Activated naive CD8-positive, alpha-beta T cell treated with anti-CD3 and anti-CD28 coated beads, Interleukin-2, amount 10 ng/mL, durations not matched to agents 7 days and 5 days (primary cell): ENCODE results near the gene PDIA4. TPM values are rescaled to one million over a fixed set of nuclear protein-coding genes. Genes with fewer than 3 reads are reported as not detected.

Experiments
- ATAC-seq: fragments of 150-1000 bp; cut with Tn5 transposase; one replicate; pipeline ENCODE4 v1.10.0; 2021; ENCODE audit warnings: low read depth, moderate library complexity
- POLR2A ChIA-PET: fragments of 350-600 bp; sonication (Branson Sonifier 250); formaldehyde crosslinking; loops from one replicate; lab custom pipeline; 2021; ENCODE audit warnings: antibody characterized with exemption; lab: Charles Lee
- DNase-seq: peaks from one replicate; pipeline ENCODE4 v3.0.0; 2021
- H3K27ac Mint-ChIP-seq: one replicate; pipeline ENCODE4 v1.8.0; 2022; ENCODE audit warnings: mild to moderate bottlenecking, mixed read lengths
- H3K27me3 Mint-ChIP-seq: one replicate; pipeline ENCODE4 v1.8.0; 2022; ENCODE audit warnings: mild to moderate bottlenecking, moderate library complexity, mixed read lengths
- H3K36me3 Mint-ChIP-seq: one replicate; pipeline ENCODE4 v1.8.0; 2021; ENCODE audit warnings: mild to moderate bottlenecking, mixed read lengths
- H3K4me1 Mint-ChIP-seq: one replicate; pipeline ENCODE4 v1.8.0; 2021; ENCODE audit warnings: mixed read lengths
- H3K4me3 Mint-ChIP-seq: one replicate; pipeline ENCODE4 v1.8.0; 2022; ENCODE audit warnings: mild to moderate bottlenecking, moderate library complexity, mixed read lengths
- H3K9me3 Mint-ChIP-seq: one replicate; pipeline ENCODE4 v1.8.0; 2021; ENCODE audit warnings: mixed read lengths
- total RNA-seq, 2 experiments: library from RNA; stranded (reverse); gene quantifications; one replicate each; pipeline ENCODE4 v1.2.3, GENCODE V29; 2021

PDIA4 gene
- total RNA-seq, 2 experiments from 2014 or later = 56.6 to 56.8 TPM

DNA sequence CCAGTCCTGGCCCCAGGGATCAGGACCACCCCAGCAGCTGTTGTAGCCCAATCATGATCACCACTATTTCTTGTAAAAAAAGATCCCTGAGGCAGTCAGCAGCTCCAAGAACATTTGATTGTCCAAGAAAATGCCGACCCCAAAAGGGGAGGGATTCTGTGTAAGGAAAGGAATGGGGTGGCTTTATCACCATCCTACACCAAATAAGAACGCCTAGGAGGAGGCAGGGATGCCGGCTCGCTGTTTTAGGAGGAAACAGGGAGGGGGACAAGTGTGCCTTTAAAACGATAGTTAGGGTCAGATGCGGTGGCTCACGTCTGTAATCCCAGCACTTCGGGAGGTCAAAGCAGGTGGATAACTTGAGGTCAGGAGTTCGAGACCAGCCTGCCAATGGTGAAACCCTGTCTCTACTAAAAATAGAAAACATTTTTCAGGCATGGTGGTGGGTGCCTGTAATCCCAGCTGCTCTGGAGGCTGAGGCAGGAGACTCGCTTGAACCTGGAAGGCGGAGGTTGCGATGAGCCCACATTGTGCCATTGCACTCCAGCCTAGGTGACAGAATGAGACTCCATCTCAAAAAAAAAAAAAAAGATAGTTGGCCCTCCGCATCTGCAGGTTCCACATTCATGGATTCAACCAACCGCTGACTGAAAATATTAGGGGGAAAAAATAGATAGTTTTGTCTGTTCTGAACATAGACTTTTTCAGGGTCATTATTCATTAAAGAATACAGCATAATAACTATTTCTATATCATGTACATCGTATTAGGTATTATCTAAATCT lies 63.6 kb downstream of the PDIA4 start:
- Mint-ChIP-seq H3K27me3 (no peaks in the 10 kb centered on the region), H3K4me3 (peak overlapping the region; percentile 90), H3K9me3 (no peaks in the 10 kb centered on the region), H3K36me3 (no peaks in the 10 kb centered on the region), H3K27ac (no peak overlapping the region), H3K4me1 (peaks cover 19% of the 10 kb centered on the region)
- ATAC-seq = no peak
- POLR2A ChIA-PET = interaction anchor here (1.0 to 1.8 kb wide), 3 partner anchors 23 to 266 kb away, joined by 3 to 8 read pairs (median 4); partner anchors contain the start of gene CUL1
- DNase-seq = no peak

DNA sequence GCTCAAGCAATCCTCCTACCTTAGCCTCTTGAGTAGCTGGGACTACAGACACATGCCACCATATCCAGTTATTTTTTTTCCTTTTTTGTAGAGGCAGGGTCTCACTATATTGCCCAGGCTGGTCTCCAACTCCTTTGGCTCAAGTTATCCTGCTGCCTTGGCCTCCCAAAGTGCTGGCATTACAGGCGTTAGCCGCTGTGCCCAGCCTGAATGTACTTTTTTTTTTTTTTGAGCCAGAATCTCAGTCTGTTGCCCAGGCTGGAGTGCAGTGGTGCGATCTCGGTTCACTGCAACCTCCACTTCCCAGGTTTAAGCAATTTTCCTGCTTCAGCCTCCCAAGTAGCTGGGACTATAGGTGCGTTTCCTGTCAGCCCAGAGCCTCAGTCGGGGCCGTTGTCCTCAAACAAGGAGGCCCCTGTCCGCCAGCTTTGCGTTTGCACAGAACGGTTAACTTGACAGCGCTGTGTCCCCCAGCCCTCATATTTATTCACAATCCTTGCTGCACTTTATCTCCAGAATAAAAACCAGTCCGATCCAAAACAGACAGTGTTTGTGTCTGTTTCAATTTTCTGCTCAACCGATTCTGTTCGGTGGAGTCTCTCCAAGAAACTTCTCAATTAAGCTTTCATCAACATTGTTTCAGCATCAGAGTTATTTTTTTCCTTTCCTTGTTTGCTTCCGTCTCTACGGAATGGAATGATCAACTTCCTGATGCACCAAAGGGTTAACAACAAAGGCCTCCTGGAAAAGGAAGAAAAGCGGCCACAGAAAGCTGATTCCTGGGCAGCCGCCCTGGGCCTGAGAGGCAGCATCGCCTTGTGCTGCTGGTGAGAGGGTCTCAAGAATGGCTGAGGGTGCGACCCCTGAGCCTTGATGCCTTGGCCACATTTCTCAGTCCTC lies 64.5 kb downstream of the PDIA4 start:
- Mint-ChIP-seq H3K36me3 (no peaks in the 10 kb centered on the region), H3K9me3 (no peaks in the 10 kb centered on the region), H3K4me1 (peaks cover 19% of the 10 kb centered on the region), H3K4me3 (peak overlapping the region; percentile 90), H3K27ac (peak overlapping the region; percentile 85), H3K27me3 (no peaks in the 10 kb centered on the region)
- POLR2A ChIA-PET = interaction anchor here (0.7 to 1.8 kb wide), 5 partner anchors 22 to 265 kb away, joined by 3 to 8 read pairs (median 3); partner anchors contain the start of genes CUL1 and EZH2
- no peak for ATAC-seq
- DNase-seq = no peak

GRCh38 chr7:148962823-148963582 lies 65.3 kb downstream of the PDIA4 start:
- POLR2A ChIA-PET = interaction anchor here (0.7 to 1.8 kb wide), 5 partner anchors 20 to 265 kb away, joined by 3 to 8 read pairs (median 4); partner anchors contain the start of genes CUL1 and EZH2
- ATAC-seq (peak; percentile 59), DNase-seq (peak; percentile 60)
- Mint-ChIP-seq H3K4me1 (peaks cover 19% of the 10 kb centered on the region), H3K27ac (peak overlapping the region; percentile 85), H3K27me3 (no peaks in the 10 kb centered on the region), H3K36me3 (no peaks in the 10 kb centered on the region), H3K4me3 (peak overlapping the region; percentile 90), H3K9me3 (no peaks in the 10 kb centered on the region)

DNA sequence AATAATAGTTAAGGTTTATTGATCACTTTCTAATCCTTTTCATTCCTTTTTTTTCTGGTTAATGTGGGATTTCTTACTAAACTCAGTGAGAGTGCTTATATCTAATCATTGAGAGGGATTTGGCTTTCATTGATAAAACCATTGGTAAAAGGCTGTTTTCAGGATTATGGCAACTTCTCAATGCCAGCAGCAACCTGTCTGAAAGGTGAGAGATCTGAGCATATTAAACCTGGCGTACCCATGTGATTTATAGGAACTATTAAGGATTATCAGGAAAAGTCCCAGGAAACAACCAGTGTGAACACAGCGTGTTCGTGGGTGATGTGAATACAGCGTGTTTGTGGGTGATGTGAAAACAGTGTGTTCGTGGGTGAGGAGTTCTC lies 65.9 kb downstream of the PDIA4 start:
- POLR2A ChIA-PET = interaction anchor here (1.0 to 1.1 kb wide), 2 partner anchors 21 to 79 kb away, joined by 3 to 5 read pairs; partner anchors contain the start of gene EZH2
- H3K36me3 Mint-ChIP-seq = no peaks in the 10 kb centered on the region
- H3K27me3 Mint-ChIP-seq = no peaks in the 10 kb centered on the region
- ATAC-seq (no peak), DNase-seq (no peak)
- H3K27ac Mint-ChIP-seq = peak overlapping the region; percentile 85
- peak overlapping the region; percentile 90 for H3K4me3 Mint-ChIP-seq
- H3K4me1 Mint-ChIP-seq = peaks cover 19% of the 10 kb centered on the region
- H3K9me3 Mint-ChIP-seq = no peaks in the 10 kb centered on the region

GRCh38 chr7:148959726-148960125 lies 68.6 kb downstream of the PDIA4 start:
- DNase-seq = no peak
- H3K4me1 Mint-ChIP-seq = peaks cover 15% of the 10 kb centered on the region
- POLR2A ChIA-PET = no interaction called here
- no peak overlapping the region for H3K4me3 Mint-ChIP-seq
- no peaks in the 10 kb centered on the region for H3K36me3 Mint-ChIP-seq
- peaks cover 2% of the 10 kb centered on the region for H3K27me3 Mint-ChIP-seq
- H3K9me3 Mint-ChIP-seq = no peaks in the 10 kb centered on the region
- ATAC-seq = no peak
- H3K27ac Mint-ChIP-seq = no peak overlapping the region

DNA sequence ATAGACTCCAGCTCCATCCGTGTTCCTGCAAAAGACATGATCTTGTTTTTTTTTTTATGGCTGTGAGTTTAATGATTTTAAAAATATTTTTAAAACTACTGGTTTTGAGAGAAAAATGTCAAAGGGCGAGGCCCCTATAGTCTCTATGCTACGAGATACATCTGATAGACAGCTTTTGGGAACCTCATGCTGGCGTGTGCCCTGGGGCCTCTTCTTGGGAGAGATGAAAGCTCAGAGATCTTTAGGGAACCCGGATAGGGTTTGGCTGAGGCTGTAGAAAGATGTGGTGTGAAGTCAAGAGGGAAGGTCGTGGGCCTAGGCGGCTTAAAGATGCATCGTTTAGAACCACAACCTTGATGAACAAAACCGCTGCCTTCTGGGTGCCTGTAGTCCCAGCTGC lies 70.2 kb downstream of the PDIA4 start:
- no peaks in the 10 kb centered on the region for H3K9me3 Mint-ChIP-seq
- H3K4me1 Mint-ChIP-seq = peaks cover 4% of the 10 kb centered on the region
- H3K27me3 Mint-ChIP-seq = peaks cover 2% of the 10 kb centered on the region
- no peak for ATAC-seq
- no peak overlapping the region for H3K4me3 Mint-ChIP-seq
- DNase-seq = no peak
- POLR2A ChIA-PET = no interaction called here
- no peaks in the 10 kb centered on the region for H3K36me3 Mint-ChIP-seq
- H3K27ac Mint-ChIP-seq = no peak overlapping the region

DNA sequence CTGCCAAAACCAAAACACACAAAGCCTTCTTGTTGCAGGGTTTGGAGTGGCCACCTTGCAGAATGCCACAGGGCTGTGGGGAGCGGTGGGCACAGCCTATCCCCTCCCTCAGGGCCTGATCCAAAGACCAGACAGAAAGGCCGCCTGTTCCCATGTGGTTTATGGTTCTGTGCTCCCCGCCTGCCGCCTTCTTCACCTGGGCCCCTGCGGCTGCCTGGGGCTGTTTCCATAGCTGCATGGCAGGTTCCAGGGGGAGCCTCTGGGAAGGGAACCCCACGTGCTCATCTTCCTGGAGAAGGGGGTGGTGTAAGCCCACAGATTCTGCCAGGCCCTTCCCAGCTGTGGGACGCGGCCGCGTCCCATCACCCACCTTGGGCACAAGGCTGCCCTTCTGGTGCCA lies 73.5 kb downstream of the PDIA4 start:
- POLR2A ChIA-PET = no interaction called here
- no peak for ATAC-seq
- no peak overlapping the region for H3K4me3 Mint-ChIP-seq
- H3K27me3 Mint-ChIP-seq = peaks cover 2% of the 10 kb centered on the region
- H3K27ac Mint-ChIP-seq = no peak overlapping the region
- peaks cover 1% of the 10 kb centered on the region for H3K4me1 Mint-ChIP-seq
- no peaks in the 10 kb centered on the region for H3K36me3 Mint-ChIP-seq
- H3K9me3 Mint-ChIP-seq = no peaks in the 10 kb centered on the region
- no peak for DNase-seq

DNA sequence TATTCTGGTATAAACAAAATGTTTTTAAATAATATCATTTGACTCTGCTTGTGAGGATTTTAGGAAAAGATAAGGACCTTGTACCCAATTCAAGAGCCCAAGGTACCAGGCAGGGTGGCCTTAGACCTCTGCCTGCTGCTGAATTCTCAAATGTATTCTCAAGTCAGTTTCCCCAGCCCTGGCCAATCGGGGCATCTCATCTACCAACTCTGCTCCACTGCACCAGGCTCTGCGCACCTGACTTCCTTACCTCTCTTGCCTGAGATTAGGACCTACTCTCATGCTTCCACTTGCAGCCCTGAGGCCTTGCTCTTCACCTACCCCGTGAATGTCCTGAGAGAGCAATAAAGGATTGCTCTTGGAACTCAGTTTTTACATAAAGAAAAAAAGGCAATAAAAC lies 74.6 kb downstream of the PDIA4 start:
- Mint-ChIP-seq H3K4me1 (peaks cover 1% of the 10 kb centered on the region), H3K9me3 (no peaks in the 10 kb centered on the region), H3K27me3 (peaks cover 2% of the 10 kb centered on the region), H3K4me3 (no peak overlapping the region), H3K36me3 (no peaks in the 10 kb centered on the region), H3K27ac (no peak overlapping the region)
- no peak for DNase-seq
- no peak for ATAC-seq
- POLR2A ChIA-PET = no interaction called here

Other genes with a start within 250 kb of the PDIA4 start
- gene EZH2, start 144.2 kb downstream of the PDIA4 start, total RNA-seq = 10 to 100 TPM; 73.8 to 76.6 TPM
- 10 to 100 TPM in 1 of 2 experiments, 1 to 10 TPM in 1; 9.5 to 10.3 TPM for gene ZNF786, start 62.2 kb upstream of the PDIA4 start, total RNA-seq
- gene ZNF425, start 97.8 kb upstream of the PDIA4 start, total RNA-seq = 1 to 10 TPM; 1.0 to 1.4 TPM
- 10 to 100 TPM; 15.0 to 15.6 TPM for gene ZNF398, start 118.9 kb upstream of the PDIA4 start, total RNA-seq
- 10 to 100 TPM; 24.7 to 26.2 TPM for gene ZNF282, start 167.0 kb upstream of the PDIA4 start, total RNA-seq
- 10 to 100 TPM; 14.6 to 15.5 TPM for gene ZNF212, start 211.1 kb upstream of the PDIA4 start, total RNA-seq
- 10 to 100 TPM; 22.0 to 23.7 TPM for gene ZNF783, start 233.7 kb upstream of the PDIA4 start, total RNA-seq